Measurements from ENCODE around the gene GAS7.

DNA sequence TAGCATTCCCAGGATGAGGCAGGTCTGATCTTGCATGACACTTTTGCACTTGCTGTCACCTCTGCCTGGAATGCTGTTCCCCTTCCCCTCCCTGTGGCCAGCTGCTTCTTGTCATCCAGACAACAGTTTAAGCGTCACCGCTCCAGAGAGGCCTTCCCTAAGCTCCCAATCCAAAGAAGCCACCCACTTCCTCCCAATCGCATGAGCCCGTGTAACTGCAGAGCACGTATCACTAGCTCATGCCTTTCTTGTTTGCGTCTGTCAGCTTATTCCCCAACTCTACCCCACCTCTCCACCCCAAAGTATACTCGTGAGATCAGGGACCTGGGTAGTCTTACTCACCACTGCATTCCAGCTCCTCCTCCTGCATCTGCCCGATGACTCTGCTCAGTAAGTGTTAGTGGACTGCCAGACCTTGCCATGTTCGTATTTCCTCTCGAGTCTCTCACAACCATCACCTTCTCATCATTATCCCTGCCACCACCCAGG lies 92.8 kb downstream of the GAS7 start:
- TF ChIP-seq RELA (CRISPR knock-in tag; IDR thresholded peaks at IDR 0.05; ENCODE audit: borderline replicate concordance), result no peak
- TF ChIP-seq E2F4 (CRISPR knock-in tag; IDR thresholded peaks at IDR 0.05; ENCODE audit: borderline replicate concordance, low read depth), result no peak
- TF ChIP-seq, protein P1, sequence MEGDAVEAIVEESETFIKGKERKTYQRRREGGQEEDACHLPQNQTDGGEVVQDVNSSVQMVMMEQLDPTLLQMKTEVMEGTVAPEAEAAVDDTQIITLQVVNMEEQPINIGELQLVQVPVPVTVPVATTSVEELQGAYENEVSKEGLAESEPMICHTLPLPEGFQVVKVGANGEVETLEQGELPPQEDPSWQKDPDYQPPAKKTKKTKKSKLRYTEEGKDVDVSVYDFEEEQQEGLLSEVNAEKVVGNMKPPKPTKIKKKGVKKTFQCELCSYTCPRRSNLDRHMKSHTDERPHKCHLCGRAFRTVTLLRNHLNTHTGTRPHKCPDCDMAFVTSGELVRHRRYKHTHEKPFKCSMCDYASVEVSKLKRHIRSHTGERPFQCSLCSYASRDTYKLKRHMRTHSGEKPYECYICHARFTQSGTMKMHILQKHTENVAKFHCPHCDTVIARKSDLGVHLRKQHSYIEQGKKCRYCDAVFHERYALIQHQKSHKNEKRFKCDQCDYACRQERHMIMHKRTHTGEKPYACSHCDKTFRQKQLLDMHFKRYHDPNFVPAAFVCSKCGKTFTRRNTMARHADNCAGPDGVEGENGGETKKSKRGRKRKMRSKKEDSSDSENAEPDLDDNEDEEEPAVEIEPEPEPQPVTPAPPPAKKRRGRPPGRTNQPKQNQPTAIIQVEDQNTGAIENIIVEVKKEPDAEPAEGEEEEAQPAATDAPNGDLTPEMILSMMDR (IDR thresholded peaks at IDR 0.05), result no peak
- TF ChIP-seq ELF4 (CRISPR knock-in tag; IDR thresholded peaks at IDR 0.05; ENCODE audit: low read depth), result no peak
- TF ChIP-seq, protein P2, sequence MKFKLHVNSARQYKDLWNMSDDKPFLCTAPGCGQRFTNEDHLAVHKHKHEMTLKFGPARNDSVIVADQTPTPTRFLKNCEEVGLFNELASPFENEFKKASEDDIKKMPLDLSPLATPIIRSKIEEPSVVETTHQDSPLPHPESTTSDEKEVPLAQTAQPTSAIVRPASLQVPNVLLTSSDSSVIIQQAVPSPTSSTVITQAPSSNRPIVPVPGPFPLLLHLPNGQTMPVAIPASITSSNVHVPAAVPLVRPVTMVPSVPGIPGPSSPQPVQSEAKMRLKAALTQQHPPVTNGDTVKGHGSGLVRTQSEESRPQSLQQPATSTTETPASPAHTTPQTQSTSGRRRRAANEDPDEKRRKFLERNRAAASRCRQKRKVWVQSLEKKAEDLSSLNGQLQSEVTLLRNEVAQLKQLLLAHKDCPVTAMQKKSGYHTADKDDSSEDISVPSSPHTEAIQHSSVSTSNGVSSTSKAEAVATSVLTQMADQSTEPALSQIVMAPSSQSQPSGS (CRISPR knock-in tag; IDR thresholded peaks at IDR 0.05; ENCODE audit: borderline replicate concordance, low read depth), result no peak
- TF ChIP-seq, protein P3, sequence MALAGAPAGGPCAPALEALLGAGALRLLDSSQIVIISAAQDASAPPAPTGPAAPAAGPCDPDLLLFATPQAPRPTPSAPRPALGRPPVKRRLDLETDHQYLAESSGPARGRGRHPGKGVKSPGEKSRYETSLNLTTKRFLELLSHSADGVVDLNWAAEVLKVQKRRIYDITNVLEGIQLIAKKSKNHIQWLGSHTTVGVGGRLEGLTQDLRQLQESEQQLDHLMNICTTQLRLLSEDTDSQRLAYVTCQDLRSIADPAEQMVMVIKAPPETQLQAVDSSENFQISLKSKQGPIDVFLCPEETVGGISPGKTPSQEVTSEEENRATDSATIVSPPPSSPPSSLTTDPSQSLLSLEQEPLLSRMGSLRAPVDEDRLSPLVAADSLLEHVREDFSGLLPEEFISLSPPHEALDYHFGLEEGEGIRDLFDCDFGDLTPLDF (CRISPR knock-in tag; IDR thresholded peaks at IDR 0.05), result no peak
- no peak for TF ChIP-seq ATF1 (CRISPR knock-in tag; IDR thresholded peaks at IDR 0.05)
- TF ChIP-seq, protein P4, sequence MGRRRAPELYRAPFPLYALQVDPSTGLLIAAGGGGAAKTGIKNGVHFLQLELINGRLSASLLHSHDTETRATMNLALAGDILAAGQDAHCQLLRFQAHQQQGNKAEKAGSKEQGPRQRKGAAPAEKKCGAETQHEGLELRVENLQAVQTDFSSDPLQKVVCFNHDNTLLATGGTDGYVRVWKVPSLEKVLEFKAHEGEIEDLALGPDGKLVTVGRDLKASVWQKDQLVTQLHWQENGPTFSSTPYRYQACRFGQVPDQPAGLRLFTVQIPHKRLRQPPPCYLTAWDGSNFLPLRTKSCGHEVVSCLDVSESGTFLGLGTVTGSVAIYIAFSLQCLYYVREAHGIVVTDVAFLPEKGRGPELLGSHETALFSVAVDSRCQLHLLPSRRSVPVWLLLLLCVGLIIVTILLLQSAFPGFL (CRISPR knock-in tag; IDR thresholded peaks at IDR 0.05; ENCODE audit: borderline replicate concordance), result no peak
- TF ChIP-seq, protein P5, sequence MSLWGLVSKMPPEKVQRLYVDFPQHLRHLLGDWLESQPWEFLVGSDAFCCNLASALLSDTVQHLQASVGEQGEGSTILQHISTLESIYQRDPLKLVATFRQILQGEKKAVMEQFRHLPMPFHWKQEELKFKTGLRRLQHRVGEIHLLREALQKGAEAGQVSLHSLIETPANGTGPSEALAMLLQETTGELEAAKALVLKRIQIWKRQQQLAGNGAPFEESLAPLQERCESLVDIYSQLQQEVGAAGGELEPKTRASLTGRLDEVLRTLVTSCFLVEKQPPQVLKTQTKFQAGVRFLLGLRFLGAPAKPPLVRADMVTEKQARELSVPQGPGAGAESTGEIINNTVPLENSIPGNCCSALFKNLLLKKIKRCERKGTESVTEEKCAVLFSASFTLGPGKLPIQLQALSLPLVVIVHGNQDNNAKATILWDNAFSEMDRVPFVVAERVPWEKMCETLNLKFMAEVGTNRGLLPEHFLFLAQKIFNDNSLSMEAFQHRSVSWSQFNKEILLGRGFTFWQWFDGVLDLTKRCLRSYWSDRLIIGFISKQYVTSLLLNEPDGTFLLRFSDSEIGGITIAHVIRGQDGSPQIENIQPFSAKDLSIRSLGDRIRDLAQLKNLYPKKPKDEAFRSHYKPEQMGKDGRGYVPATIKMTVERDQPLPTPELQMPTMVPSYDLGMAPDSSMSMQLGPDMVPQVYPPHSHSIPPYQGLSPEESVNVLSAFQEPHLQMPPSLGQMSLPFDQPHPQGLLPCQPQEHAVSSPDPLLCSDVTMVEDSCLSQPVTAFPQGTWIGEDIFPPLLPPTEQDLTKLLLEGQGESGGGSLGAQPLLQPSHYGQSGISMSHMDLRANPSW (CRISPR knock-in tag; conservative IDR thresholded peaks at IDR 0.05; ENCODE audit: low read depth), result no peak
- TF ChIP-seq SMAD3 (CRISPR knock-in tag; IDR thresholded peaks at IDR 0.05; ENCODE audit: borderline replicate concordance), result no peak

All from WTC11 (cell line).